GM12875 (cell line): ENCODE data around the gene BOLA1.
"Not testable (repeated sequence)": the region's sequence is repeated elsewhere in the genome, so short reads cannot be mapped to it uniquely, and the experiment has no call there.

Experiments
- H3K4me3 ChIP-seq: one replicate; pipeline ENCODE4 v1.5.1; 2011; ENCODE audit warnings: low read depth, low read length, control low read depth
- TF ChIP-seq, protein P1 (sequence below): IDR thresholded peaks from 2 replicates; pipeline ENCODE4 v1.5.1; 2011; ENCODE audit warnings: low read depth, mild to moderate bottlenecking, control low read depth, inconsistent platforms, low read length, moderate library complexity, borderline replicate concordance; ENCODE audit not compliant: insufficient read depth

Gene BOLA1, protein sequence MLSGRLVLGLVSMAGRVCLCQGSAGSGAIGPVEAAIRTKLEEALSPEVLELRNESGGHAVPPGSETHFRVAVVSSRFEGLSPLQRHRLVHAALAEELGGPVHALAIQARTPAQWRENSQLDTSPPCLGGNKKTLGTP

DNA sequence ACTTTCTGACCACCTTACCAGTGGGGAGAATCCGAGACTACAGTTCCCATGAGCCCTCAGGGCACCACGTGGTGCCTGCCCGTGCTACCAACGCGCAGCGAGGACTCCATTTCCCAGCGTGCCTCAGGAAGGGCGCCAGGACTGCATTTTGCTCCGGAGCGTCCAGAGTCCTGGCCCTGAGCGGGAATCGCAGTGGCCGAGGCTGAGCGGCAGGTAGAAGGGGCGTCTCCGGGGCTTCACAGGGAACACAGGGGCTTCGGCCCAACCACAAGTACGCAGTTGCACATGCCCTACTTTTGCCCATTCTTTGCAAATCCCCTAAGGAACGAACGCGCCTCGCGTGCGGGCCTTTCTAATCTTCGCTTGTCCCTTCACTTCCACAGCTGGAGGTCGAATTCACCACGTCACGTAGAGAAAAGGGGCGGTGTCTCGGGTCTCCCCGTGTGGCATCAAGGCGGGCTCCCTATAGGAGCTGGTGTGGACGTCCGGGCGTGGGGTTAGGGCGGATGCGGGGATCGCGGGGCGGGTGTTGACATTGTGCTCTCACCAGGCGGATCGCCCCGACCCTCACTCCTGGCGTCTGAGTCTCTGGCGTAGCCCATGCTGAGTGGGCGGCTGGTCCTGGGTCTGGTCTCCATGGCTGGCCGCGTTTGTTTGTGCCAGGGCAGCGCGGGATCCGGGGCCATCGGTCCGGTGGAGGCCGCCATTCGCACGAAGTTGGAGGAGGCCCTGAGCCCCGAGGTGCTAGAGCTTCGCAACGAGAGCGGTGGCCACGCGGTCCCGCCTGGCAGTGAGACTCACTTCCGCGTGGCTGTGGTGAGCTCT, at the start of gene BOLA1:
BOLA1 (plus strand) TSS at position 109 of the 825 bp plus-strand sequence; CDS start at position 601, 492 bp downstream.
- H3K4me3 ChIP-seq, result peak within 1 kb of the TSS; percentile 87

DNA sequence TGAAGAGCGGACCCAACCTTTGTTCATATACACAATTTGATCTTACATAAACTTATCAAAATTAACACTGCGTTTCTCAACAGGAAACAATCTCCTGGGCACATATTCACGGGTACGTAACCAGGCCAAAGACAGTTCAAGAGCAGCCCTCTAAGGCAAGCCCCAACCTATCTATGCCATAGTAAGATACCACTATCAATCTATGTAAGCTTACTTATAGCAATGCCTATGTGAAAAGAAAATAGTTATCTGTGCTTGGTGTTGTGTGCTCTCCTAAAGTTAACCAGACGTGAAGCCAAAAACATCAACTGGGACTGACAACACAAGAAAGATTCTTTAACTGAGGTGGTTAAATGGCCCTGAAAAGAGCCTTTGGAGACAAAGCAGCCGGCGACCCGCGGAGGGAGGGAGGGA, 49.4 kb upstream of the BOLA1 start:
- TF ChIP-seq, protein P1, sequence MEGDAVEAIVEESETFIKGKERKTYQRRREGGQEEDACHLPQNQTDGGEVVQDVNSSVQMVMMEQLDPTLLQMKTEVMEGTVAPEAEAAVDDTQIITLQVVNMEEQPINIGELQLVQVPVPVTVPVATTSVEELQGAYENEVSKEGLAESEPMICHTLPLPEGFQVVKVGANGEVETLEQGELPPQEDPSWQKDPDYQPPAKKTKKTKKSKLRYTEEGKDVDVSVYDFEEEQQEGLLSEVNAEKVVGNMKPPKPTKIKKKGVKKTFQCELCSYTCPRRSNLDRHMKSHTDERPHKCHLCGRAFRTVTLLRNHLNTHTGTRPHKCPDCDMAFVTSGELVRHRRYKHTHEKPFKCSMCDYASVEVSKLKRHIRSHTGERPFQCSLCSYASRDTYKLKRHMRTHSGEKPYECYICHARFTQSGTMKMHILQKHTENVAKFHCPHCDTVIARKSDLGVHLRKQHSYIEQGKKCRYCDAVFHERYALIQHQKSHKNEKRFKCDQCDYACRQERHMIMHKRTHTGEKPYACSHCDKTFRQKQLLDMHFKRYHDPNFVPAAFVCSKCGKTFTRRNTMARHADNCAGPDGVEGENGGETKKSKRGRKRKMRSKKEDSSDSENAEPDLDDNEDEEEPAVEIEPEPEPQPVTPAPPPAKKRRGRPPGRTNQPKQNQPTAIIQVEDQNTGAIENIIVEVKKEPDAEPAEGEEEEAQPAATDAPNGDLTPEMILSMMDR, result no peak
- peak overlapping the region; percentile 53 for H3K4me3 ChIP-seq

More for the DNA sequence above, at the start of gene BOLA1:
- TF ChIP-seq, protein P1, result no peak

DNA sequence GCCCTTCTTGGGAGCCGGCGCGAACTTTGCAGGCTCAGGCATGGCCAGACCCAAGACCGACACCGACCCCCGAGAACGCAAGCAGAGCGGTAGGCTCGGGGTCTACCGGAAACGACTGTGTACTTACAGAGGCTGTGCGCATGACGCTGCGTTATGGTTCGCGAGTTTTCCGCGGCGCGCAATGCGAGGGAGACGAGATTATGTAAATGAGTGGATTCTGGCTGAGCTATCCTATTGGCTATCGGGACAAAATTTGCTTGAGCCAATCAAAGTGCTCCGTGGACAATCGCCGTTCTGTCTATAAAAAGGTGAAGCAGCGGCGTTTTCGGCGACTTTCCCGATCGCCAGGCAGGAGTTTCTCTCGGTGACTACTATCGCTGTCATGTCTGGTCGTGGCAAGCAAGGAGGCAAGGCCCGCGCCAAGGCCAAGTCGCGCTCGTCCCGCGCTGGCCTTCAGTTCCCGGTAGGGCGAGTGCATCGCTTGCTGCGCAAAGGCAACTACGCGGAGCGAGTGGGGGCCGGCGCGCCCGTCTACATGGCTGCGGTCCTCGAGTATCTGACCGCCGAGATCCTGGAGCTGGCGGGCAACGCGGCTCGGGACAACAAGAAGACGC, 48.5 kb upstream of the BOLA1 start:
- H3K4me3 ChIP-seq, result not testable (repeated sequence)

DNA sequence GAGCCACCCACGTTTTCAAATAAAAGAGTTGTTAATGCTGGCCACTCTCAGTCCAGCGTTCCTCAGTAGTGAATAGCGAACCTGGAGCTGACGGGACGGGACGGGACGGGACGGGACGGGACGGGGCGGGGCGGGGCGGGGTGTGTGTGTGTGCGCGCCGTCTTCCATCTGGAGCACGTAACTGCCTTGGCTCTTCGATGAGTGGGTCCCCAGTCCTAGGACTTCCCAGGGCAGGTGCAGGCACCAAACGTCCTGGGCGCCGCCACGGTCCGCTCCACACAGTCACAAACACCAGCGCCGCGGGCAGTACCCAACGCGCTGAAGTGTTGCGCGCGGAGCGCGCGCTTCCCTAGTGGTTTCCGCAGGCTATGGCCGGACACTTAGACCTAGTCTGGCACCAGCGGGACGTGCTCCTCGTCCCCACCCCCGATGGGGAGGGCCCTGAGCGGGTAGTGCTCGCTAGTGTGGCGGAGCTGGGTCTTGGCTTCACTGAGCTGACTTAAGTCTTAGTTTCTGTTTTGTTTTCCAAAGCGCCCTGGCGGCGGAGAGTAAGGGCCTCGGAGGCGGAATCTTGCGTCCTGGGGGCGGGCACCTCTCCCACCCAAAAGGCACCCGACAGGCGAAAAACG, 47.7 kb upstream of the BOLA1 start:
- H3K4me3 ChIP-seq, result not testable (repeated sequence)

DNA sequence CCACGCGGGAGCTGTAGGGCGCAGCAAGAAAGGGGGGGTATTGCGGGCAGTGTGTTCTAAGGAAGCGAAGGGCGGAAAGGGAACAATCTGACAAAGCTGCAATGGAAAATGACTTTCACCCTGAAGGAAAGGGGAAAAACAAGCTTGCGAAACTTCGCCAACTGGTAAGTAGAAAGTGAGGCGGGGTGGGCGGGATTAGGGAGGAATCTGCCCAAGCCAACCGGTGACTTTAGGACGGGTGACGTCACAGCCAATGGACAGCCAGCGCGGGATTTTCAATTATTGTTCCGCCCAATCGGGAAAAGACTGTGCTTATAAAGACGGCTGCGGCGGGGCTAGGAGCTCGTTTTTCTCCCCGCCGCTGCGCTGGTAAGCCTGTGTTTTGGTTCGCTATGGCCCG, 47.1 kb upstream of the BOLA1 start:
- H3K4me3 ChIP-seq, result not testable (repeated sequence)

DNA sequence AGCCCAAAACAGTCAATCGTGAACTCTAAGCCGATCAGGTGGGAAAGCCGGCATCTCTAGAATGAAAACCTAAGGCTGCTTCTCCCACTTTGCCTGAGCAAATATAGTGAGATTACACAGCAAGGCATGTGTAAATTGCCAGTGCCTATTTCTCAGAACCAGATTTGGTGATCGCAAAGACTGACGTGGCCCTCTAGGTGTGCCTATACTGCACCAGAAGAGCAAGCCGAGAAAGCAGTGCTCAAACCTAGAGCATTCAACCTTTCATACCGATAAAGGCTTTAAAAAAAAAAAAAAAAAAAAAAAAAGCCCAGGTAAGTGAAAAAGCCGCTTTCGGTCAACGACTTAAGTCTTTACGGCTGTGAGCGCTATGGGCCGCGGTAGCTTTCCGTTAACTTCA, 39.1 kb upstream of the BOLA1 start:
- not testable (repeated sequence) for H3K4me3 ChIP-seq

DNA sequence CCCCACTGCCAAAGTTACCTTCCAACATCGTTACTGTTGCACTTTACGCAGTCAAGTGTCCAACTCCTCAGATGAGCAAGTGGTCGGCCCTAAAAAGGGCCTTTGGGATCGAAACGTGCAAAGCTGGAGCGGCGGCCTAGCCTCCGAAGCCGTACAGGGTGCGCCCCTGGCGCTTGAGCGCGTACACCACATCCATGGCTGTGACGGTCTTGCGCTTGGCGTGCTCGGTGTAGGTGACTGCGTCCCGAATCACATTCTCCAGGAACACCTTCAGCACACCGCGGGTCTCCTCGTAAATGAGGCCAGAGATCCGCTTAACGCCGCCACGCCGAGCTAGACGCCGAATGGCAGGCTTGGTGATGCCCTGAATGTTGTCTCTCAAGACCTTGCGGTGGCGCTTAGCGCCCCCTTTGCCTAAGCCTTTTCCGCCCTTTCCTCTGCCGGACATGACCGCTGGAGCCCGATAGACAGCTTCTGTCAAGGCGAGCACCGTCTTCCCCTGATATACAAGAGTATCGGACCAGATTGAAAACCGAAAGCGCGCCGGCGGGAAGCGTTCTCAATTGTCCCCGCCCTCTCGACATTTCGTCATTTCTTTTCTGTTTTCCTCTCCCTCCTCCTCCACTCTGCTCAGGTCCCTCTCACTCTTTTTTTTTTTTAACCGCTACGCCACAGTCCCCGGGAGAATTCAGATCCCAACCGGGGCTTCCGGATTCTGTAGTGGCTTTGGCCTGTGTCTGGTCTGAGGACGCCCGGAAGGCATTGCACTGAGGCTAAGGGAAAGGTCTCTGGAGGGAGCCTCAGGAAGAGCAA, 38.5 kb upstream of the BOLA1 start:
- H3K4me3 ChIP-seq, result not testable (repeated sequence)

DNA sequence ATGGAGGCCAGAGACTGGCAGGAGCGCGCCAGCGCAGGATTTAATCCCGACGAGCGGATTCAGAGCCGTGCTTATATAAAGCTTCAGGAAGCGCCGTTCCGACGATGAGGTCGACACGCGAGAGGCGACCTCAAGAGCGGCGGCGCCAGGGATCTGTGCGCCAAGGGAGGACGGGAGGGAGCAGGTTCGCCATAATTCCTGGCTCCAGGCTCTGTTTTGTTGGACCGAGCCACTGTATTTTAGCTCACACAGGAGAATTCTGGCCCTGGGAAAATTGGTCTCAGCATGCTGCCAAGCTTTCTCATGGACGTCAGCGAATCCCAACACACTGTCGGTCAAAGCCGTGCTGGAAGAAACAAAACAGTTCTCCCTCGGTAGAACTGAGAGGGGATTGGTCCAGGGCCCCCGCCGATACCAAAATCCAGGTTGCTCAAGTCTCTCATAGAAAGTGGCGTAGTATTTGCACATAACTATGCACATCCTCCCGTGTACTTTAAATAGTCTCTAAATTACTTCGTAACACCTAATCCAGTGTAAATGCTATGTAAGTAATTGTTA, 37.8 kb upstream of the BOLA1 start:
- H3K4me3 ChIP-seq, result not testable (repeated sequence)

DNA sequence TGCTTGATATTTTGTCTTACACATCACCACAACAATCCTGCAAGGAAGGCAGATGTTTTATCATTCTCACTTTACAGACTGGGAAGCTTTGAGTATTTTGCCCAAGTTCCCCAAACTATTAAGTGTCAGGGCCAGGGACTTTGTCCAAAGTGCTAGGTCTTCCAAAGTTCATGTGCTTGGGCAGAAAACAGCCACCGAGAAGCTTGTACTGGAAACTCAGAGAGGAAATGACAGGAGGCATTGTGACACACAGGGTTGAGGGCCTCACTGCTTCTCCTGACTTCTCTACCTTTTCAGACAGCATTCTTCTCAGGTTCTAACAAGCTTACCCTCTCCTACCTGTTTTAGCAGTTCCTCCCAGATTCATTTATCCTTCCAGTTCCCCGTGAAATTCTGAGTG, 32.5 kb upstream of the BOLA1 start:
- not testable (repeated sequence) for H3K4me3 ChIP-seq

DNA sequence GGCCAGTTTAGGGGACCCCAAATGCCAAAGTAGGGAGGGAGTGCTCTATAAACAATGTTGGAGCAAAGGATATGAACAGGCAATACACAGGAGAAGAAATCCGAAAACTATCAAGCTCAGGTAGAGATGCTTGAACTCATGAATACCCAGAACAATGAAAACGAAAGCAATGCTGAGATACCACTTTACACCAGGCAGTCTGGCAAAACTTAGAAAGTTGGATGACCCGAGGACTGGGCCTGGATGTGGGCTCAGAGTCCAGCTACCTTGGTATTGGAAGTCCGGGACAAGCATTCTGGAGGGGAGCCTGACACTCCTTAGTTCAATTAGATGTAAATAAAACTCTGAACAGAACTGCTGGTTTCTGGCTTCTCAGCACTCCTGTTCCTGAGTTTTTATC, 26.3 kb upstream of the BOLA1 start:
- not testable (repeated sequence) for H3K4me3 ChIP-seq

DNA sequence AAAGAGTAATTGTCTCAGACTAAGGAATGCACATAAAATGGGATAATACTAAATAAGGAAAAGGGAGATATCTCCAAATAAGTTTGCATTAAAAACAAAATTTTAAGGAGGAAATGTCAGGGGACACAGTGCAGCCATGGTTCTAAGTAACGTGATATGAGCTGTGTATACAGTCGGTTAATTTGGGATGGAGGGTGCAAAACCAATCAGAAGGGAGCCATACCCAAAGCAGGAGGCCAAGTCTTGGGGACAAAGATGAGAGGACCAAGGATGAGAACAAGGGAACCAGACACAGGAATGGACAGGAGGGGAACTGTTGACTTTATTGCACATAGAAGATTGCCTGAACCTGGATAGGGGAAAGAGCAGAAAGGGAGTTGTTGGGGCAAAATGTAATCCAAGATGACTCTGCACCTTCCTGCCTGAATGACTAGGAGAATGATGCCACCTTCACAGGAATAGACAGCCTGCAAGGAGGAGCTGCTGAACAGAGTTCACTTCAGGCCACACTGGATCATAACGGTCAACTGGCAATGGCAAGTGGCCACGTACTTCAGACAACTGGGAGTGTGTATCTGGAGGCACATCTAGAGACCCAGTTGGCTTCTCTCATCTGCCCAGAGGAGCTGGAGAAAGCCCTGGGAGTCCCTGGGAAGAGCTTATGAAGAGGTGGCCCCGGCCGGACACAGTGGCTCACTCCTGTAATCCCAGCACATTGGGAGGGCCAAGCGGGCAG, 22.0 kb upstream of the BOLA1 start:
- TF ChIP-seq, protein P1, result no peak

More for the DNA sequence above, 22.0 kb upstream of the BOLA1 start:
- no peak overlapping the region for H3K4me3 ChIP-seq
